SK-N-SH (cell line): ENCODE measurements around the gene GVQW3. TPM values are rescaled to one million over a fixed set of nuclear protein-coding genes. Genes with fewer than 3 reads are reported as not detected.

Experiments used
- CTCF ChIA-PET: fragments of 300-600, 350-600 bp; formaldehyde crosslinking; extraction: SDS; loops from one replicate; lab custom pipeline; 2021; lab: Yijun Ruan, JAX
- POLR2A ChIA-PET: fragments of 350-600 bp; sonication (Branson Sonifier 250); formaldehyde crosslinking; extraction: SDS; loops from one replicate; lab custom pipeline; 2020; ENCODE audit warnings: antibody characterized with exemption, inconsistent platforms; lab: Yijun Ruan, JAX
- DNase-seq: peaks from one replicate; pipeline ENCODE4 v3.0.0; 2012
- H2AFZ ChIP-seq: fragments of 200-600 bp; sonication (generic); 2 replicates; pipeline ENCODE4 v1.8.1; 2016; ENCODE audit warnings: antibody characterized with exemption, mild to moderate bottlenecking, low read depth
- H3F3A ChIP-seq: fragments of 200-600 bp; sonication (generic); replicated peaks from 2 replicates; pipeline ENCODE3; 2016; ENCODE audit warnings: antibody characterized with exemption, mild to moderate bottlenecking; ENCODE audit not compliant: insufficient read depth
- H3K27ac ChIP-seq, 2 experiments: fragments of 200-500 bp in 1 of 2; fragments of 200-600 bp in 1 of 2; sonication (Bioruptor generic) in 1 of 2; sonication (generic), shearing (Covaris generic) in 1 of 2; 2 replicates each; pipeline versions ENCODE4 v1.5.1 to v1.6.1; 2014 to 2016; ENCODE audit warnings: low read depth in 2 of 2, inconsistent platforms in 1 of 2, low read length in 1 of 2, mild to moderate bottlenecking in 1 of 2, mixed read lengths in 1 of 2
- H3K27me3 ChIP-seq: fragments of 200-600 bp; sonication (generic), shearing (Covaris generic); 2 replicates; pipeline ENCODE4 v1.6.1; 2016; ENCODE audit warnings: mixed run types; ENCODE audit not compliant: insufficient read depth
- H3K36me3 ChIP-seq, 2 experiments: fragments of 200-500 bp in 1 of 2; fragments of 200-600 bp in 1 of 2; sonication (Bioruptor generic) in 1 of 2; sonication (generic) in 1 of 2; replicated peaks in 1 of 2; 2 replicates each; pipeline versions ENCODE3 to v1.5.1; 2014 to 2016; ENCODE audit warnings: low read length in 1 of 2, mild to moderate bottlenecking in 1 of 2; ENCODE audit not compliant: insufficient read depth in 2 of 2, control insufficient read depth in 1 of 2
- H3K4me1 ChIP-seq, 2 experiments: fragments of 200-500 bp in 1 of 2; fragments of 200-600 bp in 1 of 2; sonication (Bioruptor generic) in 1 of 2; sonication (generic), shearing (Covaris generic) in 1 of 2; 2 replicates each; pipeline versions ENCODE4 v1.5.1 to v1.6.1; 2014 to 2016; ENCODE audit warnings: low read depth in 1 of 2, low read length in 1 of 2, mixed run types in 1 of 2; ENCODE audit not compliant: insufficient read depth in 2 of 2, control insufficient read depth in 1 of 2
- H3K4me2 ChIP-seq: fragments of 200-600 bp; sonication (generic), shearing (Covaris generic); 2 replicates; pipeline ENCODE4 v1.6.1; 2017; ENCODE audit warnings: mixed run types
- H3K4me3 ChIP-seq, 2 experiments: fragments of 200-500 bp in 1 of 2; fragments of 200-600 bp in 1 of 2; sonication (Bioruptor generic) in 1 of 2; sonication (generic), shearing (Covaris generic) in 1 of 2; 2 replicates each; pipeline versions ENCODE4 v1.5.1 to v1.8.1; 2014 to 2016; ENCODE audit warnings: low read depth in 2 of 2, inconsistent platforms in 1 of 2, low read length in 1 of 2, mild to moderate bottlenecking in 1 of 2, mixed read lengths in 1 of 2, moderate library complexity in 1 of 2
- H3K79me2 ChIP-seq: fragments of 200-600 bp; sonication (generic); 2 replicates; pipeline ENCODE4 v1.8.1; 2017; ENCODE audit warnings: mild to moderate bottlenecking; ENCODE audit not compliant: insufficient read depth
- H3K9ac ChIP-seq: fragments of 200-600 bp; sonication (generic); 2 replicates; pipeline ENCODE4 v1.6.1; 2017; ENCODE audit warnings: mixed run types
- H3K9me2 ChIP-seq: fragments of 200-600 bp; sonication (generic); 2 replicates; pipeline ENCODE4 v1.6.1; 2017; ENCODE audit warnings: mixed run types
- H3K9me3 ChIP-seq: fragments of 200-600 bp; sonication (generic); 2 replicates; pipeline ENCODE4 v1.6.1; 2017; ENCODE audit warnings: mixed run types, mild to moderate bottlenecking, moderate library complexity
- H4K20me1 ChIP-seq: fragments of 200-600 bp; sonication (generic); 2 replicates; pipeline ENCODE4 v1.6.1; 2017; ENCODE audit warnings: mild to moderate bottlenecking, mixed run types; ENCODE audit not compliant: insufficient read depth
- CHD2 ChIP-seq: fragments of 150-350 bp; IDR thresholded peaks from 2 replicates; pipeline ENCODE4 v1.6.1; 2018; ENCODE audit warnings: low read length; ENCODE audit not compliant: partially characterized antibody
- EZH2phosphoT487 ChIP-seq: fragments of 200-600 bp; sonication (generic); IDR thresholded peaks from 2 replicates; pipeline ENCODE4 v1.6.1; 2017; ENCODE audit warnings: low read depth, mixed run types, mild to moderate bottlenecking, antibody characterized with exemption, moderate library complexity, borderline replicate concordance
- FOXM1 ChIP-seq: IDR thresholded peaks from 2 replicates; pipeline ENCODE4 v1.4.0; 2012; ENCODE audit warnings: low read depth, mild to moderate bottlenecking
- GABPA ChIP-seq: IDR thresholded peaks from 2 replicates; pipeline ENCODE4 v1.4.0; 2012; ENCODE audit warnings: low read depth, mild to moderate bottlenecking
- GATA2 ChIP-seq: sonication (generic); formaldehyde crosslinking; IDR thresholded peaks from 2 replicates; pipeline ENCODE4 v1.5.0; 2020; ENCODE audit warnings: mild to moderate bottlenecking, missing genetic modification reagents
- JUND ChIP-seq: IDR thresholded peaks from 2 replicates; pipeline ENCODE4 v1.4.0; 2012
- NFIC ChIP-seq: IDR thresholded peaks from 2 replicates; pipeline ENCODE4 v1.4.0; 2012; ENCODE audit warnings: borderline replicate concordance
- RAD21 ChIP-seq: IDR thresholded peaks from 2 replicates; pipeline ENCODE4 v1.6.1; 2012; ENCODE audit warnings: mild to moderate bottlenecking, low read length
- RFX5 ChIP-seq: IDR thresholded peaks from 2 replicates; pipeline ENCODE4 v1.6.1; 2012; ENCODE audit warnings: mild to moderate bottlenecking, improper control_type of control experiment, low read length
- SMC3 ChIP-seq: IDR thresholded peaks from 2 replicates; pipeline ENCODE4 v1.6.1; 2012; ENCODE audit warnings: low read depth, low read length, improper control_type of control experiment
- TEAD4 ChIP-seq: IDR thresholded peaks from 2 replicates; pipeline ENCODE4 v1.4.0; 2012; ENCODE audit warnings: mild to moderate bottlenecking, borderline replicate concordance; ENCODE audit not compliant: insufficient read depth
- USF2 ChIP-seq: fragments of 150-350 bp; IDR thresholded peaks from 2 replicates; pipeline ENCODE4 v1.6.1; 2017; ENCODE audit warnings: antibody characterized with exemption, low read length, low read depth, borderline replicate concordance
- YY1 ChIP-seq: IDR thresholded peaks from 2 replicates; pipeline ENCODE4 v1.4.0; 2012; ENCODE audit warnings: low read depth, mild to moderate bottlenecking
- WGBS: methylation state at CpG from one replicate; pipeline ENCODE4 v1.1.6; 2017; ENCODE audit warnings: low lambda C conversion rate; 5-methylcytosine and 5-hydroxymethylcytosine counted together
- polyA plus RNA-seq, 3 experiments: library from polyadenylated mRNA; depleted of rRNA; stranded (reverse); fragments of >200 nt; gene quantifications; 2 replicates each; pipeline ENCODE4 v1.2.3, GENCODE V29; 2012
- small RNA-seq, 7 experiments: library from RNA; depleted of rRNA; stranded (forward); fragments of <200 nt; gene quantifications; one replicate each; pipeline ENCODE3, GENCODE V24; 2012
- TF ChIP-seq, protein P1 (sequence below): IDR thresholded peaks from 2 replicates; pipeline ENCODE4 v1.4.0; 2012; ENCODE audit warnings: low read depth, borderline replicate concordance
- TF ChIP-seq, protein P2 (sequence below): IDR thresholded peaks from 2 replicates; pipeline ENCODE4 v1.4.0; 2012; ENCODE audit warnings: low read depth
- TF ChIP-seq, protein P3 (sequence below): fragments of 200-600 bp; sonication (generic); IDR thresholded peaks from 2 replicates; pipeline ENCODE4 v1.6.1; 2017; ENCODE audit warnings: antibody characterized with exemption, mild to moderate bottlenecking, moderate library complexity
- TF ChIP-seq, protein P4 (sequence below): IDR thresholded peaks from 2 replicates; pipeline ENCODE4; 2012

The GVQW3 gene
- polyA plus RNA-seq, 1 of the 3 experiments (the other 2 are of a cell fraction), result 2.3 TPM

DNA sequence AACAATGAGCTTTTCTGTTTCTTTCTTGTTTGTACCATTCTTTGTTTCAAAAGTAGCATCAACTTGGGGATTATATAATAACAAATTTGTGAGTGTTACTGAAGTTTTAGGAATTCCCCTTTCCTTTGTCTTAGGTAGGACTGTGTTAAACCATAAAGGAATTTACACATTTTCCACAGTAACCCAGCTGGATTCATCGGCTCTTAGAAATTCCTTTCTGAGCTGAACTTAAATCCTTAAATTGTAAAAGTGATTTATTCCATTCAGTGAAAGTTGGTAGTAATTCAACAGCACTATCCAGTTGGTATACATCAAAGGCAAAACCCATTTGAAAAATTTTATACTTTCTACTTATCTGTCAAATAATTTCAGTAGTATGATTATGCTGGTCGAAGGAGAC, 75.4 kb downstream of the GVQW3 start:
- 97% methylated on average over 2 of the region's 2 CpGs for WGBS

More for the DNA sequence above, 75.4 kb downstream of the GVQW3 start:
- POLR2A ChIA-PET, result no interaction called here
- no peak overlapping the region for H3K4me3 ChIP-seq
- H3K36me3 ChIP-seq, result peaks cover 58 to 63% of the 10 kb centered on the region in 2 experiments
- no peak overlapping the region for H3K9ac ChIP-seq
- no peaks in the 10 kb centered on the region; the same call in 1 of the 2 replicates for H4K20me1 ChIP-seq
- no peaks in the 10 kb centered on the region for H3F3A ChIP-seq
- peaks cover 2% of the 10 kb centered on the region; the same call in 1 of the 2 replicates for H3K79me2 ChIP-seq
- H3K27me3 ChIP-seq, result no peaks in the 10 kb centered on the region
- no peak for DNase-seq
- H3K4me2 ChIP-seq, result no peak overlapping the region
- no peak overlapping the region for H2AFZ ChIP-seq
- peaks cover 0 to 9% of the 10 kb centered on the region in 2 experiments; a peak in 2 of 4 replicates for H3K4me1 ChIP-seq
- TF ChIP-seq USF2, result no peak
- TF ChIP-seq, protein P1, sequence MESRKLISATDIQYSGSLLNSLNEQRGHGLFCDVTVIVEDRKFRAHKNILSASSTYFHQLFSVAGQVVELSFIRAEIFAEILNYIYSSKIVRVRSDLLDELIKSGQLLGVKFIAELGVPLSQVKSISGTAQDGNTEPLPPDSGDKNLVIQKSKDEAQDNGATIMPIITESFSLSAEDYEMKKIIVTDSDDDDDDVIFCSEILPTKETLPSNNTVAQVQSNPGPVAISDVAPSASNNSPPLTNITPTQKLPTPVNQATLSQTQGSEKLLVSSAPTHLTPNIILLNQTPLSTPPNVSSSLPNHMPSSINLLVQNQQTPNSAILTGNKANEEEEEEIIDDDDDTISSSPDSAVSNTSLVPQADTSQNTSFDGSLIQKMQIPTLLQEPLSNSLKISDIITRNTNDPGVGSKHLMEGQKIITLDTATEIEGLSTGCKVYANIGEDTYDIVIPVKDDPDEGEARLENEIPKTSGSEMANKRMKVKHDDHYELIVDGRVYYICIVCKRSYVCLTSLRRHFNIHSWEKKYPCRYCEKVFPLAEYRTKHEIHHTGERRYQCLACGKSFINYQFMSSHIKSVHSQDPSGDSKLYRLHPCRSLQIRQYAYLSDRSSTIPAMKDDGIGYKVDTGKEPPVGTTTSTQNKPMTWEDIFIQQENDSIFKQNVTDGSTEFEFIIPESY, result no peak
- TF ChIP-seq YY1, result no peak
- TF ChIP-seq EZH2phosphoT487, result no peak
- TF ChIP-seq NFIC, result no peak
- TF ChIP-seq RAD21, result no peak
- TF ChIP-seq FOXM1, result no peak
- no peak for TF ChIP-seq GATA2 (CRISPR knock-in tag)
- TF ChIP-seq GABPA, result no peak
- TF ChIP-seq TEAD4, result no peak
- TF ChIP-seq CHD2, result no peak
- TF ChIP-seq, protein P2, sequence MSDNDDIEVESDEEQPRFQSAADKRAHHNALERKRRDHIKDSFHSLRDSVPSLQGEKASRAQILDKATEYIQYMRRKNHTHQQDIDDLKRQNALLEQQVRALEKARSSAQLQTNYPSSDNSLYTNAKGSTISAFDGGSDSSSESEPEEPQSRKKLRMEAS, result no peak
- TF ChIP-seq, protein P3, sequence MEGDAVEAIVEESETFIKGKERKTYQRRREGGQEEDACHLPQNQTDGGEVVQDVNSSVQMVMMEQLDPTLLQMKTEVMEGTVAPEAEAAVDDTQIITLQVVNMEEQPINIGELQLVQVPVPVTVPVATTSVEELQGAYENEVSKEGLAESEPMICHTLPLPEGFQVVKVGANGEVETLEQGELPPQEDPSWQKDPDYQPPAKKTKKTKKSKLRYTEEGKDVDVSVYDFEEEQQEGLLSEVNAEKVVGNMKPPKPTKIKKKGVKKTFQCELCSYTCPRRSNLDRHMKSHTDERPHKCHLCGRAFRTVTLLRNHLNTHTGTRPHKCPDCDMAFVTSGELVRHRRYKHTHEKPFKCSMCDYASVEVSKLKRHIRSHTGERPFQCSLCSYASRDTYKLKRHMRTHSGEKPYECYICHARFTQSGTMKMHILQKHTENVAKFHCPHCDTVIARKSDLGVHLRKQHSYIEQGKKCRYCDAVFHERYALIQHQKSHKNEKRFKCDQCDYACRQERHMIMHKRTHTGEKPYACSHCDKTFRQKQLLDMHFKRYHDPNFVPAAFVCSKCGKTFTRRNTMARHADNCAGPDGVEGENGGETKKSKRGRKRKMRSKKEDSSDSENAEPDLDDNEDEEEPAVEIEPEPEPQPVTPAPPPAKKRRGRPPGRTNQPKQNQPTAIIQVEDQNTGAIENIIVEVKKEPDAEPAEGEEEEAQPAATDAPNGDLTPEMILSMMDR, result no peak
- no peak for TF ChIP-seq JUND
- TF ChIP-seq, protein P4, sequence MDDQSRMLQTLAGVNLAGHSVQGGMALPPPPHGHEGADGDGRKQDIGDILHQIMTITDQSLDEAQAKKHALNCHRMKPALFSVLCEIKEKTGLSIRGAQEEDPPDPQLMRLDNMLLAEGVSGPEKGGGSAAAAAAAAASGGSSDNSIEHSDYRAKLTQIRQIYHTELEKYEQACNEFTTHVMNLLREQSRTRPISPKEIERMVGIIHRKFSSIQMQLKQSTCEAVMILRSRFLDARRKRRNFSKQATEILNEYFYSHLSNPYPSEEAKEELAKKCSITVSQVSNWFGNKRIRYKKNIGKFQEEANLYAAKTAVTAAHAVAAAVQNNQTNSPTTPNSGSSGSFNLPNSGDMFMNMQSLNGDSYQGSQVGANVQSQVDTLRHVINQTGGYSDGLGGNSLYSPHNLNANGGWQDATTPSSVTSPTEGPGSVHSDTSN, result no peak
- TF ChIP-seq SMC3, result no peak
- TF ChIP-seq RFX5, result no peak
- no peaks in the 10 kb centered on the region for H3K9me3 ChIP-seq
- no peaks in the 10 kb centered on the region for H3K9me2 ChIP-seq
- no peak overlapping the region for H3K27ac ChIP-seq
- CTCF ChIA-PET, result interaction anchor here (1.3 kb wide), 1 partner anchor 265 kb away, joined by 3 read pairs; no protein-coding TSS in a partner anchor

Small RNAs within 50 kb of the gene (small RNA-seq; reads per million reads assigned to genes)
- 0 reads per million in 7 experiments for gene RF00019

Other genes with a start within 250 kb of the GVQW3 start
- gene WNT11, start 174.8 kb upstream of the GVQW3 start, polyA plus RNA-seq (2012; rRNA removed), result 0.43 and 0.70 TPM in 2 replicates
- gene THAP12, start 191 bp upstream of the GVQW3 start, polyA plus RNA-seq (2012; rRNA removed), result 14.9 and 19.6 TPM in 2 replicates
- 11.1 and 12.6 TPM in 2 replicates for gene EMSY, start 63.7 kb downstream of the GVQW3 start, polyA plus RNA-seq (2012; rRNA removed)